ENCODE data around the gene CRK.

The CRK gene

GRCh38 chr17:1486802-1487695 is 31.0 kb upstream of the CRK start:
- no peak for DNase-seq (ENCODE audit: low read depth, low spot score)

DNA sequence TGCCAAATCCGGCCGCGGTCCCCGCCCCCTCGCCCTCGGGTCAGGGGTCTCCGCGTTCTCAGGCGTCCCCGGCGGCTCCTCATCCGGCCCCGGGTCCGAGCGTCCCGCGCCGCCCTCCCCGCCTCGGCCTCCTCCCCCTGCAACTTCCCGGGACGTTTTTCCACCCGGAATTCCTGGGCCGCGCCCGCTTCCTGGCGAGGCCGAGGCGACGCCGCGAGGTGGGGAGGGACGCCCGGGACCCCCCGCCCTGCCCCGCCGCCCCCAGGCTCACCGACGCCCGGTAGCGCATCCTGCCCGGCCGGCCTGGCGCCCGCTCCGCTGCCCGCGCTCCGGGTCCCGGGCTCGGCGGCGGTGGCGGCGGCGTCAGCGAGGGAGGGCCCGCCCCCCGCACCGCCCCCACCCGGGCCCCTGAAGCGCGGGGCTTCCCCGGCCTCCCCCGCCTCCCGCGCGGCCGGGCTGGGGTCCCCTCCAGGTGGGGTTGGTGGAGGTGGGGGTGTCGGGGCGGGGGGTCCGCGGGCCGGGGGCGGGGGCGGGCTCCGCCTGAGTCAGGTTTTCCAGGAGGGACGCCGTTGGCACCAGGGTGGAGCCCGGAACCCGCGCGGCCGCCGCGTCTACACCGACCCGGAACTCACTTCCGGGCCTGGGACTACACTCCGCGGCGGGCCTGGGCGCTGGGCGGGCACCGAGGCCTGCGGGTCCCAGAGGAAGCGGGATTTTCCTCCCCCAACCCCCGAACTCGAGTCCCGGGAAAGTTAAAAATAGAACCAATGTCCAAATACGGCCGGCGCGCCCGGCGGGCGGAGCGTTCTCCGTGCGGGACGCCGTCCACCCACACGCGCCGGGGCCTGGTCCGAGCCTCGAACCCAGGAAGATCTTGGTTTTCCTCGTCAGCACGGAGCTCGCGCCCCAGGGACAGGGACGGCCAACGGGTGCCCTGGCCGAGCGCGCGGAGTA is 29.7 kb upstream of the CRK start:
- DNase-seq (ENCODE audit: low read depth, low spot score) = no peak

- no peak for DNase-seq (ENCODE audit: low read depth, low spot score)
Measured at GRCh38 chr17:1484676-1485422, 28.8 kb upstream of the CRK start.

GRCh38 chr17:1484060-1484535 is 28.1 kb upstream of the CRK start:
- no peak for DNase-seq (ENCODE audit: low read depth, low spot score)

GRCh38 chr17:1482680-1483079 is 26.6 kb upstream of the CRK start:
- no peak for DNase-seq (ENCODE audit: low read depth, low spot score)

- DNase-seq (ENCODE audit: low read depth, low spot score) = no peak
Measured at GRCh38 chr17:1481736-1482135, 25.7 kb upstream of the CRK start.

GRCh38 chr17:1480747-1481465 is 24.9 kb upstream of the CRK start:
- DNase-seq (ENCODE audit: low read depth, low spot score) = no peak

- DNase-seq (ENCODE audit: low read depth, low spot score) = no peak
Measured at GRCh38 chr17:1478418-1478817, 22.4 kb upstream of the CRK start.

DNA sequence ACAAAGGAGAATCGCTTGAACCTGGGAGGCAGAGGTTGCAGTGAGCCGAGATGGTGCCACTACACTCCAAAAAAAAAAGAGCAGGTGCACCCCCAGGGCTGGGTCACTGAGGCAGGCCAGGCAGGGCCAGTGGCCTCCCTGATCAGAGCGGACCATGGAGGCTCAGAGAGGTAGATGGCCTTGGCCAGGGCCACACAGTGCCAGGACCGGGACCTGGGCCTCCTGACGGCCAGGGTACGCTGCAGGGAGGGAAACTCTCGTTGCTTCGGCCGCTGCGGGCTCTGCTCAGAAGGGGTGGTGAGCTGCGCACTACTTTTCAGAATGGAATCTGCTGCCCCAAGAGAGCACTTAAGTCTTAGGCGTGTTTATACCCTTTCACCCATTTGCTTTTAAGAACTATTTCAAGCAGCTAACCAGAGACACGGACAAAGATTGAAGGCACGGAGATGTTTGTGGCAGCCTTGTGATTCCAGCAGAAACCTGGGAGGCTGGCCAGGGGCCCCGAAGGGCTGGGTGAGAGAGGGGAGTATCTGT is 19.4 kb upstream of the CRK start:
- no peak for DNase-seq (ENCODE audit: low read depth, low spot score)

DNA sequence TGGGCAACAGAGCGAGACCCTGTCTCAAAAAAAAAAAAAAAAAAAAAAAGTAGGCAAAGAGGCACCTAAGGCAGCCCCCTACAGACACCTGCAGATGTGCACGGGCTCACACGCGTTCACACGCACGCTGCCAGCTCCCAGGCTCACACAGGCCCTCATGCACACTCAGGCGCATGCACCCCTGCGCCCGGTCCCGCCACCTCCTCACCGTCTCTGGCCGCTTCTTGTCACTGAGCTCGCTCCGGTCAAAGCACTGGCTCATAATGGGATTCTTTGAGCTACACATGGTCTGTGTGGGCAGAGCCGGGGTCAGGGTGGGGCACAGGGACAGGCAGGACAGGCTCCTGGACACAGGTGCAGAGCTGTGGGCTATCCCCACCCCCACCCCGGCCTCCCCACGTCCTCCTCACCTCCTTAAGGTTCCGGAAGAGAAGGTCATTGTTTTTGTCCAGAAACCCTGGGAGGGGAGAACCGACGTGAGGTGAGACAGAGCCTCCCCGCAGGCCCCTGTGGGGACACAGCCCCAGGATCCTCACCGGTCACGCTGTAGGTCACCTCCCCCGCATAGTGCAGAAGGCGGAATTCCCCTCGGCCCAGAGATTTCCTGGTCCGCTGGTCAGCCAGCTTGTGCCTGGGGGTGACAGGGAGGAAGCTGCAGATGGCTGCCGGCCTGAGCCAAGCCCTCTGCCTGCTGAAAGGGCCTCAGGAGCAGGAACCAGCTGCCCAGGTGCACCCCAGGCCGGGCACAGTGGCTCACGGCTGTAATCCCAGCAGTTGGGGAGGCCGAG is 18.6 kb upstream of the CRK start:
- no peak for DNase-seq (ENCODE audit: low read depth, low spot score)

DNA sequence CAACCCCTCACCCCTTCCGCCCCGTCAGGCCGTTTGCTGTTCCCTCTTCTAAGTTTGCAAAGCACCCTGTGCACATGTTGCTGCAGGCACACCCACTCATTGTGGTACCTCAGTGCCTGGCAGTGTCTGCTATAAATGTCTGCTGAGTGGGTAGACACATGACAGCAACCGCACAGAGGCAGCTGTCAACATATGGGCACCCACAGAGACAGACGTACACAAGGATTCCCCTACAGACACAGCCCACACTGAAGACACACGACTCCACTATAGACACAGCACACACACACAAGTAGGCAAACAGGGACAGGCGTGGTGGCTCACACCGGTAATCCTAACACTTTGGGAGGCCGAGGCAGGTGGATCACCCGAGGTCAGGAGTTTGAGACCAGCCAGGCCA is 17.8 kb upstream of the CRK start:
- DNase-seq (ENCODE audit: low read depth, low spot score) = no peak

DNA sequence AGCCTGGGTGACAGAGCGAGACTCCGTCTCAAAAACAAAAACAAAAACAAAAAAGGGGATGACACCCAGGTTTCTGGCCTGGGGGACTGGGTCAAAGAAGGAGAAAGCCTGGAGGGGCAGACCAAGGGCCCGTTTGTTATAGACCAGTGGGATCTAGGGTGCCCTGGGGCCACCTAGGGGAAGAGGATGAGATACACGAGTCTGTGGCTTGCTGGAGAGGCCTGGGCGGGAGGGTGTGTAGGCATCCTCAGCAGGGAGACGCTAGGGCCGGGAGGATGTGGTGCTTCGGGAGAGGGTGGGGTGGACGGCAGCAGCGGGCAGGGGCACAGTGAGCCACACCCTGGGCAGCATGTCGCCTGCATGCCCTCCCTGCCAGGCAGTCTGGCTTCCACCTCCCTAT is 17.1 kb upstream of the CRK start:
- DNase-seq (ENCODE audit: low read depth, low spot score) = no peak

- no peak for DNase-seq (ENCODE audit: low read depth, low spot score)
Measured at GRCh38 chr17:1471911-1472821, 16.1 kb upstream of the CRK start.

DNA sequence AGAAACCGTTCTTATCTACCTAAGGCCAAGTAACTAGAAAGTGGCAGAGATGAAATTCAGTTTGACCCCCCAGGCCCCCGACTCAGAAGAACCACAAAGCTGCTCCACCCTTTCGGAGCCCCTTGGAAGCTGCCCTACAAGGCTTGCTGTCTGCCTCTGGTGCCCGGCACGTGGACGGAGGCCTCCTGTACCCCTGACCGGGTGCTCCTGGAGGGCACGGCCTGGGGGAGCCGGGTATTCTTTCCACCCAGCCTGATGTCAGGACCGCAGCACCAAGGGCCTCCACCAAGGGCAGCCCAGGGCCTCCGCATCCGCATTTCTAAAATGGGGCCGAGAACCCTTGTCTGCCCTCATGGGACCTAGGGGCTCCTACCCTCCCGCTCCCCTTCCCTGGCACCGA is 15.5 kb upstream of the CRK start:
- no peak for DNase-seq (ENCODE audit: low read depth, low spot score)

DNA sequence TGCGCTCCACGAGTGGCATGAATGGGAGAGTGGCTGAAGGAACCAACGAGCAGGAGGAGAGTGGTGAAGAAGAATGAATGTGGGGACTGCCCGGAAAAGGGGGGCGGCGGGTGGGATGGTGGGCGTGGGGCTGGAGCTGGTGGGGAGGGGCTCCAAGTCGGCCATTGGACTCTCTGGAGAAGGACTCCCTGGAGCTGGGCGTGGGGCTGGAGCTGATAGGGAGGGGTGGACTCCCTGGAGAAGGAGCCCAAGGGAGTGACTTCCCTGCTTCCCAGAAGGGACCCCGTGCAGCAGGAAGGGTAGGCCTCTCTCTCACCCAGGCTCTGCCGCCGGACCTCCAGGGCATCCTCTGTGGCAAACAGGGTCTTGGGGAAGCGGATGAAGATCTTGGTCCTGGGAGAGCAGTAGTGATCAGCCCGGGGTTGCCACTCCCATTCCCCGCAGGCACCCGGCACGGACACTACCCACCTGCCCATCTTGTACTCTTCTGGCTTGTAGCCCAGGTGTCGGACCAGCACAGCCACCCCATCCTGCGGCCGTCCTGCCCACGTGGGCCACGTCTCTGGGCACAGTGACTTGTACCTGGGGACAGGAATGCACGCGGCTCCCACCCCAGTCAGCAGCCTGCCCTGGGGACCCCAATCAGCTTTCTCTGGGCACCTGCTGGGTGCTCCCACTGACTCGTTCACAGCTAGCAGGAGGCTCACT is 14.9 kb upstream of the CRK start:
- no peak for DNase-seq (ENCODE audit: low read depth, low spot score)

- no peak for DNase-seq (ENCODE audit: low read depth, low spot score)
Measured at GRCh38 chr17:1470071-1470754, 14.2 kb upstream of the CRK start.

GRCh38 chr17:1469231-1469852 is 13.3 kb upstream of the CRK start:
- peak; percentile 78 for DNase-seq (ENCODE audit: low read depth, low spot score)
